CD4-positive, alpha-beta T cell treated with Interleukin-12 subunit alpha and Interleukin-12 subunit beta, for 1 hour (primary cell): ENCODE measurements around the gene PRAMEF1.
"Not testable (repeated sequence)": the region's sequence is repeated elsewhere in the genome, so short reads cannot be mapped to it uniquely, and the experiment has no call there.

Source experiments
- DNase-seq: peaks from one replicate; pipeline ENCODE4 v3.0.0-alpha.2; 2020

The PRAMEF1 gene

GRCh38 chr1:12776801-12777557 is 14.2 kb upstream of the PRAMEF1 start:
- no peak for DNase-seq

GRCh38 chr1:12778061-12778460 is 13.1 kb upstream of the PRAMEF1 start:
- no peak for DNase-seq

- no peak for DNase-seq
These were observed 12.3 kb upstream of the PRAMEF1 start for GRCh38 chr1:12778907-12779306.

GRCh38 chr1:12781488-12781887 is 9.7 kb upstream of the PRAMEF1 start:
- not testable (repeated sequence) for DNase-seq

GRCh38 chr1:12783783-12784182 is 7.4 kb upstream of the PRAMEF1 start:
- DNase-seq = not testable (repeated sequence)

- not testable (repeated sequence) for DNase-seq
These were observed 6.5 kb upstream of the PRAMEF1 start for GRCh38 chr1:12784729-12785128.

GRCh38 chr1:12798911-12799310 is 7.7 kb downstream of the PRAMEF1 start:
- no peak for DNase-seq

GRCh38 chr1:12799730-12800129 is 8.5 kb downstream of the PRAMEF1 start:
- no peak for DNase-seq

- no peak for DNase-seq
These were observed 18.7 kb downstream of the PRAMEF1 start for GRCh38 chr1:12809933-12810332.

GRCh38 chr1:12810691-12811408 is 19.7 kb downstream of the PRAMEF1 start:
- DNase-seq = no peak

GRCh38 chr1:12811409-12811784 is 20.2 kb downstream of the PRAMEF1 start:
- no peak for DNase-seq

- DNase-seq = not testable (repeated sequence)
These were observed 27.9 kb downstream of the PRAMEF1 start for GRCh38 chr1:12819061-12819460.

- not testable (repeated sequence) for DNase-seq
These were observed 40.1 kb downstream of the PRAMEF1 start, which contains the start of gene PRAMEF11 for GRCh38 chr1:12831310-12831709. TSS of gene PRAMEF11 (minus strand) at chr1:12831410. CDS start at chr1:12828789, 2,621 bp downstream.

GRCh38 chr1:12833251-12833650 is 42.1 kb downstream of the PRAMEF1 start:
- not testable (repeated sequence) for DNase-seq
